Measurements from ENCODE around the gene ST8SIA5.

Gene ST8SIA5

DNA sequence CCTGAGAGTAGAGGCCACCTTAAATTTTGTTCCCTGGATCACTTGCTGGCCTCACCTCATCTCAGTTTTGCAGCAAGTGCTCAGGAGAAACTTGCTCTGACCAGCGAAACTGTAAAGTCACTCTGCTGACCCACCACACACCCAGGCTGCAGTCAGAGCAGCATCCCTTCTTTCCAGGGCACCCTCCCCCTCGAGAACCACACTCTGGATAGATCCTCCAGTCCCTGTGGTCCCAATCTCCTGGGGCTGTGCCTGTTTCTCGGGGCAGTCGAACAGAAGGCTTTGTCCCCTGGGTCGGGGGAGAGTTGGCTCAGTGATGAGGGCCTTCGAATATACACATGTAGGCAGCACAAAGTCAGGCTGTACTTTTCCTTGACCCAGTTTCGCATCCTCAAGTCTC, 18.4 kb downstream of the ST8SIA5 start:
- no peak for DNase-seq

DNA sequence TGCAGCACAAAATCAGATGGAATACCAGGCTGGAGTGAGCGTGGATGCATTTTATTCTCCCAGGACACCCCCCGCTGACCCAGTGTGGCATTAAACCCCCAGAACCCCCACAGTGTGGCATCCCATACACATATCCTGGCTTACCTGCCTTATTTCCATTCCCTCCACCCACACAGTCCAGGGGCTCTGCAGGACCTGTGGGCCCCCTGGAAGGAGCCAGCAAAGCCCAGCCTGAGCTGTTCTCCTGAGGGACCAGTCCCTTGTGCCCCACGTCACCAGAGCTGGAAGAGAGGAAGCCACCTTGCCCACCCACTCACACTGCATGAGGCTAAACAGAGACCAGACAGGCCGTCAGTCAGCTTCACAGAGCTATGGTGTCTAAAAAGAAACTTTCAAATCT, 20.1 kb downstream of the ST8SIA5 start:
- DNase-seq, result no peak

DNA sequence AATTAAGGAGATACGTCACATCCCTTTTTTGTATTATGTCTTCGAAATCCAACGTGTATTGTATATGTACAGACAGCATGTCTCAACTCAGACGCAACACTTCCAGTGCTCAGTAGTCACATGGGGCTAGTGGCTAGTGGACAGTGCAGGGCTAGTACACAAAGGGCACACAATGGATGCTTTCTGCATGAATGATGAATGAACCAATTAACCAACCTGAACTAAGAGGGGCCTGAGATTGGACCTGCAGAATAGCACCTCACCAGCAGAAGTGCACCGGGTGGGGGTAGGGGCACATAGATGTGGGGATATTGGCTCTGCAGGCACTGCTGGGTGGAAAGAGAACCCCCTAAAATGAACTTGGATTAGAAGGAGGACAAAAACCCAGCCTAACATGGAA, 20.7 kb downstream of the ST8SIA5 start:
- no peak for DNase-seq

DNA sequence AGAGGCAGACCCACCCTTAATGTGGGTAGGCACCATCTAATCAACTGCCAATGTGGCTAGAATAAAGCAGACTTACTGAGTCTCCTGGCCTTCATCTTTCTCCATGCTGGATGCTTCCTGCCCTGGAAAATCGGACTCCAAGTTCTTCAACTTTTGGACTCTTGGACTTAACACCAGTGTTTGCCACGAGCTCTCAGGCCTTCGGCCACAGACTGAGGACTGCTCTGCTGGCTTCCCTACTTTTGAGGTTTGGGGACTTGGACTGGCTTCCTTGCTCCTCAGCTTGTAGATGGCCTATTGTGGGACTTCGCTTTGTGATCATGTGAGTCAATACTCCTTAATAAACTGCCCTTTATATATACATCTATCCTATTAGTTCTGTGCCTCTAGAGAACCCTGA, 21.9 kb downstream of the ST8SIA5 start:
- DNase-seq, result no peak

DNA sequence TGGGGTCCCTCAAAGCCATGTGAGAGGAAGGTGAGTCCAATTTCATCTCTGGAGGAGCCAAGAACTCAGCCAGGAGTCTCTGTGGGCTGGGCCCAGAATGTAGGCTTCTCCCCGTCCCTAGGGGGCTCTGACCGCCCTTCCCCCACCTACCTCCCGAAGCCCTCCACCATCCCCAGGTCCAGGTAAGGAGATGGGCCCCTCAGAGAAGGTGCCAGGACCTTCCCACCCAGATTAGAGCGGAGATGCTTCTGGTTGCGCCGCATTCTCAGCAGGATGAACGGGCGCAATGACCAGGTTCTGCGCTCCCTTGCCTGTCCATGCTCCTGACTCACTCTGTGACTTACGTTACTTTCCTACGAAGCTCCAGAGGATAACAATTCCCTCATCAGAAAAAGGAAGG, 23.0 kb downstream of the ST8SIA5 start:
- no peak for DNase-seq

DNA sequence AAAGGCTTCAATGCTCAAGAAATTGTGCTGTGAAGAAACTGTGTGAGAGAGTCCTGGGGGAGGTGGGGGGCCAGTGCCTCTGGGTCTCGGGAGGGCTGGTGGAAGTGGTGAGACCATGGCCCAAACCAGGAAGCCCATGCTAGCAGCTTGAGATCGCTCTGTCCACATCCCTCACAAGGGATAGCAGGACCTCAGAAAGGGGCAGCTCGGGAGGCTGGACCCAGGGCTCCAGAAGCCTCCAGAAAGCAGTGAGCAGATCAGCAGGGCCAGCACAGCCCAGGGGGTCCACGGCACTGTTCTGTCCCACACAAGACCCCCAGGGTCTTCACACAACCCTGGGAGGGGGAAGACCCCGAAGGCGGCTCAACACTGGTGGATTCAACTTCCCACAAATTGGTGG, 24.1 kb downstream of the ST8SIA5 start:
- no peak for DNase-seq

DNA sequence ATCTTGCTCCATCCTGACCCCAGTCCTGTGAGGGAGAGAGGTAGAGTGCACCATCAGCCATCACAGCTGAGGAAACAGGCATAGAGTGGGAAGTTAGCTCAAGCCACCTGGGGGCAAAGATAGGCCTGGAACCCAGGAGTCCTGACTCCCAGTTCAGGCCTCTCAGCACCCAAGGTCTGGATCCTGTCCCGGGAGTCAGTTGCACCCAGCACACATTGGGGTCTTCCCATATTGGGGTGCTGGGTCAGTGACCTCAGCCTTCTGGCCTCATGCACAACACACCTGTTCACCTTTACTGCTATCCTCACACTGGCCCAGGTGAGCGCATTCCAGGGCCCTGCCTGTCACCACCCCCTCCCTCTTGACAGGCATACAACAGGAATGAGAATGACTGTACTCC, 24.7 kb downstream of the ST8SIA5 start:
- no peak for DNase-seq

DNA sequence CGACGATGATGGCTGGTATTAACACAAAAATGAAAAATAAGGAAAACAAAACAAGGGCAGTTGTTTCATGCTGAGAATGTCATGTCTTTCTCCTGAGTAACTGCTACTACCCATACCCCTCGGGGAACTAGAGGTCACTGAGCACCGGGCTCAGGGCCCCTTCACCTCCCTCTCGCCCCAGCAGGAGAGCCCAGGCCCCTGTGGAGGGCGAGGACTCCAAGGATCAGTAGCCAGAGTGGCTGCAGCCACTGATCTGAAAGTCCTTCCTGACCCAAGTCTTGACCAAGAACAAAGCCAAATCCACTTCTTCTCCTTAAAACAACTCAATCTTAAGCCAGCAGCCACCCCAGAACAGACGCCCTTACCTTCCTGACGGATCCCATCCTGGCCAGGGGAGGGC, 25.5 kb downstream of the ST8SIA5 start:
- no peak for DNase-seq

DNA sequence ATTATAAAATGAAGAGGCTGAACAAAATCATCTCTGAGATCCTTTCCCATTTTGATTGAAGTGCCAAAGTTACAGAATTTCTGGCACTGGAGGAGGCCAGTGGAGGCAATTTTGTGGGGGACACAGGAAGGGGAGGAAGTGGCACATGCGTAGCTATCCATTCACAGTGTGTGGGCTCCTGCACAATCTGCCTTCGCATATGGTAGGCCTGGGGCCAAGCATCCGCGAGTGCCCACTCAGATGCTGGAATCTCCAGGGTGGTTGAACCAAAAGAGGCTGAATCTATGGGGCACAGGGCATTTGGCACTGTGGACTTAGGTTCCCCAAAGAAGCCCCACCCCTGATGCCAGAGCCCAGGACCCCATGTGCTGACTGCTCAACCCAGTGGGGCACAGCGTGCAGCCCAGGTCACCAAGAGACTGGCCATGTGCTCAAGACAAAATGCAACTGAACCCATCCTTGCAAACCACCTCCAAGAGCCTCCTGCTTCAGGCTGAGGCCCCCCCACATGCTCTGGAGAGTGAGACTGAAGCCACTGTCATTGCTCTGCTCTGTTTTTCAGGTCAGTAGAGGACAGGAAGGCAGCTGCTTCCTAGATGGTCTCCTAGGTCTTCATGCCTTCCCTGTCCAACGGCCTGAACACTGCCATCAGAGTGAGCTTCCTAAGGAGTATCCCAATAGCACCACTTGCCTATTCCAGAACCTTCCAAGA, 28.5 kb downstream of the ST8SIA5 start:
- DNase-seq, result no peak

DNA sequence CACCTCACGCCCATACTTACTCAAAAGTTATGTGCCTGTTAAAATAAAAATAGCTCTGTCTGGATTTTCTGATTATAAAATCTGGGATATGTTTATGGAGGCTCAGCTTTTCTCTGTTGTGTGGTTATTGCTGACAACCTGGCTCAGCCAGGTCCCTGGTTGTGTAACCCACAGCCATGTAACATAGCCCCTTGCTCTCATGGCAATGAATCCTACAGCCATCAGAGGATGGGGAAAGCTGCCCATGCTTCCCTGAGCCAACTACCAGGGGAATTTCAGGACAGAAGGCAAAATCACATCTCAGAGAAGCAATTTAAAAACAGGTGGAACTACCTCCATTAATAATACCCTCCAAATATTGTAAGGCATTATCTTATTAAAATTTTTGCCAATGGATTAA, 29.7 kb downstream of the ST8SIA5 start:
- DNase-seq, result no peak

DNA sequence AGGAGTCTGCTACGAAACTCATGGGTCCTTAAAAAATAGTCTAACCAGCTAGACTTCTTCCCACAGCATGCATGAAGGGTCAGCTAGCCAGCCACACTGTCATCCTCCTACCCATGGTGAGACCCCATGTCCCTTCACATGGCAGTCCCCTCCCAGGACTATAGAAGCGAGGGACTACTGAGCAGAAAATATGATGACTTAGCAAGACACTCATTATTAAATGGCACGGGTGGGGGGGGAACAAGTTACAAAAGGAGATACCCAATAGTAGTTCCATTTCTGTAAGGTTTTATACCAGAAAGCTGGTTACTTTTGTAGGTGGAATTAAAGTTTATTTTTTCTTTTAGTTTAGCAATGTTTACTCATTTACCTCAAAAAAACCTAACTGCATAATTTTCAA, 31.5 kb downstream of the ST8SIA5 start:
- no peak for DNase-seq

DNA sequence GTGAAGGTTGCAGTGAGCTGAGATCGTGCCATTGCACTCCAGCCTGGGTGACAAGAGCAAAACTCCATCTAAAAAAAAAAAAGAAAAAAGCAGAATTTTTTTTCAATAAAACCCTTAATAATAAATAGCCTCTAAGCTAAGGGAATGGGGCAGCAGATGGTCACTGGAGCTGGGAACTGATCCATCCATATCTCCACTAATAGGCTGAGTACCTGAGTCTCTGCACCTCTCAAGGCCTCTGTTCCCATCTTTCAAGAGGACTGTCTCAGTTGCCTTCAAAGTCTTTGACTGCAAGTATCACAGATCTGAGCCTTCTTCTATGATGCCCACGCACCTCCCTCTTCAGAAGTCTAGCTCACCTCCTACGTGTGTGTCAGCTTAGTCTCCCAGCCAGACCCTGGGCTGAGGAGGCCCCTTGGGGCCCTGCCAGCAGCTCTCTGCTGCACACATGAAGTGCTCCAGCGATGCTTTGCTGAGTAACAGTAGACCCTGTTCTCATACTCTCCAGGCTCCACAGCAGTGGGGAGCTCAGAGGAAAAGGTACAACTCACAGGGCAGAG, 32.9 kb downstream of the ST8SIA5 start:
- DNase-seq, result no peak

DNA sequence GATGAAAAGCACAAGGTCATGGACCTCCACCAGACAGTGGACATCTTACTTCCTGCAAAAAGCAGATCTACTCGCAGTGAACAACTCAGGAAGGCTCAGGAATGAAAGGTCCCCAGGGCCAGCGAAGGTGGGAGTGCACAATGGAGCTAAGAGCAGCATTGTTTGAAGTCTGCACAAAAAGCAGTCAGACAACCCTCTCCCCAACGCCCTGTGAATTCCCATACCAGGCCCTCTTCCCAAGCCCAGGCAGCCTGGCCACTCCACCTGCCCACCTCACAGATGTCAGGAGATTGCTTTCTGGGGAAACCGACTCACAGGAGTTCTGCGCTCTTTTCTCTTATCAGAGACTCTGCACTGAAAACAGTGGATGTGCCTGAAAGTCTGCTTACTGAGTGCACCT, 34.8 kb downstream of the ST8SIA5 start:
- no peak for DNase-seq

DNA sequence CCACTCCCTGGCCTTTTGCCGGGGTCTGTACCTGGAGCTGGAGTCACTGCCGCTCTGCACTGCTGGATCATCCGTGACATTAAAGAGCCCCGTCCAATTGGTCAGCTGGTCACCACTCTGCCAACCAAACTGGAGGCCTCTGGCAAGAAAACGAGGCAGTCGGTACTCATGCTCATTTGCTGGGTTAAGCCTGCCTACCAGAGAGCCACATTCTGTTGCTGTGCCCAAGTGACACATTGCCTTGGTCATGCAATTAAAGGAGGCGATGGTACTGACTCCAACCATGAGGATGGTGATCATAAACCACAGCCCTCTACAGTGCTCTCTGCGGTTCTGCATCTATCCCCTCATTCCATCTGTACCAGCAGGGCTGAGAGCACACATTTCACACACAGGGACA, 35.5 kb downstream of the ST8SIA5 start:
- DNase-seq, result no peak

DNA sequence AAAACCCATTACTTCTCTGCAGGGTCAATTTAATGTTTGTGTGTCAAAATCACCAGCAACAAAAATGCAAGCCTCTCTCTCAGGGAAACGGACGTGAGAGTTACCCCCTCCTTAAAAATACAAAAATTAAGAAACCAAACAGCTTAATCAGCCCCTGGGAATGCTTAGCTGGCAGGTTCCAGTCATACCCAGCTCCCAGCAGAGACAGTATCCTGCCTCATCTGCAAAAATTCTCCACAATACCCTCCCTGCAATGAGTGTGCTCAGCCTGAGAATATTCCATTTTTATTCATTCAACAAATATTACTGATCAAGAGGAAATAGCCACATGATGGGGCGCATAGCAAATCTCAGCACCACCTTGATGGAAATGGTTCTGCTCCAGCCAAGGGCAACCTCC, 36.3 kb downstream of the ST8SIA5 start:
- no peak for DNase-seq

DNA sequence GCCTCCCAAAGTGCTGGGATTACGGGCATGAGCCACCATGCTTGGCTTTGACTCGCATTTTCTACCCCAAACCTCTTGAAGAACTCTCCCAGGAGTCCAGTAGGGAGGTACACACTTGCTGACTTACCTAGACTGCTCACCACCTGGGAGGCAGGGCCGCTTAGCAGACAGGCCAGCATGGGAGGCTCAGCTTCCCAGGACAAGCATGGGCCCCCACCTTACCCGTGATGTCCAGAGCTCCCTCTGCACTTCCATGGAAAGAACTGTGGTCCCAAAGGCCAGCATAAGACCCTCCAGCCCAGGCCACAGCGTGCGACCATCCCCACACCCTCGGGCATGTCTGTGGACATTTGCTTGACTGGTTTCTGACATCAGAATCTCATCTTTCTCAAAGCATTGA, 36.8 kb downstream of the ST8SIA5 start:
- DNase-seq, result no peak

DNA sequence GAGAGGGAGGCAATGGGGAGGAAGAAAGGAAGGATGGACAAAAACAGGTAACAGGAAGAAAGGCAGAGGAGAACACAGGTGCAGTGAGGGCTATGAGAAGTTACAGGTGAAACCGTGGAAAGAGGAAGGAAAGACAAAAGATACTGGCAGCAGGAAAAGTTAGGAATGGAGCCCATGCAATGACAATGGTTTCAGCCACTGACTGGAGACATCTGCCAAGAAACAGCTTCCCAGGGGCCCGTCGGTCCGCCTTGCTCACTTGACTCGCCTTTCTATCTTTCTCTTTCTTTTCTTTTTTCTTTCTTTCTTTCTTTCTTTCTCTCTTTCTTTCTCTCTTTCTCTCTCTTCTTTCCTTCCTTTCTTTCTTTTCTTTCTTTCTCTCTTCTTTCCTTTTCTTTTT, 37.5 kb downstream of the ST8SIA5 start:
- no peak for DNase-seq

DNA sequence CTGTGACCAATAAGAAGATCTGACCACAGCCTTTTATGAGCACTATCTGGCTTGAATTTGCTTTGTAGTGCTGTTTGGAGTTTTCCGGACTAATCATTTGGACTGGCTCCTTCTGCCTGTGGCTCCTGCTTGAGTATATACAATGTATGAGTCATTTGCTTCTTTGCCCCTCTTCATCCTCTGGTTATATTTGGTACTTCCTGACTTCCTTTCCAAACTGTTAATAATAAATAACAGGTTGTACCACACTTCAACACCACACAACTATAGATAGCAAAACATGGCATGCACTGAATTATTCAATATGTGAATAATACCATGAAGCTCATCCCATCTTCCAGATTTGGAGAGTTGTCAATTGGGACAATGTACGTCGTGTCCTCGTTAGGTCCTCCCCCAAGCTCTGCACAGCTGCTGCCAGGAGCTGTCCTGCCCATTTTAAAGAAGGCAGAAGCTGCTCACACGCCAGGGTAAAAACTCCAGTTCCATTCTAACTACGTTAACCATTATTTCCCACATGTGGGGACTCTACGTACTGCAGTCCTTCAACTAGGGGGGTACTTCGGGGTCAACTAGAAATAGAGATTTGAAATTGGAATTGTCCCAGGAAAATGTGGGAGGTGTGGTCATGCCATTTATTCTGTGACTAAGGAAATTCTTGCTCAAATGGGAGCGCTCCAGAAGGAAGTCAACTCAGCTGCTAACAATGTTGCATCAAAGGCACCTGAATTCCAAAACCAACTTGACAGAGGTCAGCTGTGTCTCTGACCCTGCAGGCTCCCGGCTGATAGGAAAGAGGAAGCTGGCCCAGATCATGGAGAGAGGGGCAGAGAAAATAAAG, 38.1 kb downstream of the ST8SIA5 start:
- DNase-seq, result no peak

DNA sequence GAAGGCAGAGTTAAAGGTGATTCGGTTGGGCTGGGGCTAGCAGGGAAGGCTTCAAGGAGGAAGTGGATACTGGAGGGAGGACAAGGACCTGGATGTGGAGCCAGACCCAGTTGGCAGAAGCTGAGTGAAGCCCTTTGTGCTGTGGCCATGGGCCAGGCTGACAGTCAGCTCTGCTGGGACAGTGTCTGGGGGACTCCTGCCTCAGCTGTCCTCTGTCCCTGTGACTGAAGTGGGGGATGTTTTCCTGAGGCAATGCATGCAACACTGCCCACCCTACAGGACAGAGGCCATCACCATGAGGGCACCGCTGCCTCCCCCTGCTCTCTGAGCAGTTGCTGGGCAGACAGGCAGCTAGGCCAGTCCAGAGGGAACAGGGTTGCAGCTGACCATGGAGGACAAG, 40.0 kb downstream of the ST8SIA5 start:
- DNase-seq, result no peak

DNA sequence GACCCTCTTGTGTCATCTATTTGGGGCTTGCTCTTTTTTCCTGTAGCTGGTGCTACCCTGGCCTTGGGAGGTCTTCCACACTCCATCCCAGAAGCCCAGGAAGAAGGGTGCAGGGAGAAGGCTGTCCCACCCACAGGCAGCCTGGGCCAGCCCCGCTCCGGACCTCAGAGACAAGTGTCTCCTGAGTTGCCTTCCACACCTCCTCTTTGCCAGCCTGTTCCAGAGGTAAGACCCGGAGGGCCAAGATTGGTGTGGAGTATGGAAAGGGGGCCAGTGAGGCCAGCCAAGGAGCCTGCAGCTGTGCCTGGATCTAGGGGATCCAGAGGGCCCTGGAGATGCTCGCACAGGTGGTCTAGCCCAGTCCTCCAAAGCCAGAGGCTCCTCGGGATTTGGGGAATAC, 40.5 kb downstream of the ST8SIA5 start:
- DNase-seq, result no peak

DNA sequence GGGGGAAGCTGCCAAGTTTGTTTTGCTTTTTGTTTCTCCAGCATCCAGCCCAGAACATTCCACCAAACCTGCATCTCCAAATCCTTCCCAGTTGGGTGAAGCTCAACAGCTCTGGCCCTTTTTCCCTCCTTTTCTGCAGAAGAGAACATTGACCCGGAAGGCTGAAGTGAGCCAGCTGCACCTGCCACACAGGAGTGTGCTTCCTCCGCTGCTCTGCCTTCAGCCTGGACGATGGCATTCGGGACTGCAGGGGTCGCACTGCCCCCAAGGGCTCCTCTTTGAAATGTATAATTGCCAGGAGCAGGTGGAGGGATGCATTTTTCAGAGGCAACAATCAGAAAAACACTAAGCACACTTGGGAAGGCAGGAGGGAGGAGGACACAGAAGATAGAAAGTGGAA, 41.8 kb downstream of the ST8SIA5 start:
- no peak for DNase-seq

DNA sequence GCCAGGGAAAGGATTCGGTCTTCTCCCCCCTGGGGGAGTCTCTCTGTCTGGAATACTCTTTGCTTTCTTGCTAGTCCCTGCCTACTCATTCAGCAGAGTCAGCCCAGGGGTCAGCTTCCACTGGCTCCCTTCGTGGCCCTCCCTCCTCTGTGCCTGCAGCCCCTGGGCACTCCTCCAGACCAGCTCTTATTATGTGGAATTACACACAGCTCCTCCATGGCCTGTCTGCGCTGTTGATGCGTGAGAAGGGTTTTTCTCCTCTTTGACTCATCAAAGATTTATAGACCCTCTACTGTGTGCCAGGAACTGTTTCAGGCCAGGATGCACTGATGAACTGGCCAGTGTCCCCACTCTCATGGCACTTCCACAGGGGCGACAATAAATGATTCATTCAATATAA, 44.4 kb downstream of the ST8SIA5 start:
- no peak for DNase-seq

DNA sequence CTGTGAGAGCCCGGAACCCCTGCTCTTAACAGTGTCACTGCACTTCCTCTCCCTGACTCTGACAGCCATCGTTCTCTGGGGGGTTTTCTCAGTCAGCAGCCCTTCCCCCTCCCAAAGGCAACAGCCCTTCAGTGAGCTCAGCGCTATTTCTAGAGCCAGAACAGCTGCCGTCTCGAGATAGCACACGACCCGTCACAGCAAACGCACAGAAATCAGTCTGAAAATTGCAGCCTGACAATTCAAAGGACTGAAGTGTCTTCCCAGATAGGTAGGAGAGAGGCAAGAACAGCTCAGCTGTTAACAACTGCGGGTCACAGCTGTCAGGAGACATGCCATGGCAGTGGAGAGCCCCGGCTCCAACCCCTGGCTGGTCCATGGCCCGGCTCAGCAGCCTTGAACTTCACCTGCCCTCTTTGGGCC, 45.4 kb downstream of the ST8SIA5 start:
- no peak for DNase-seq

DNA sequence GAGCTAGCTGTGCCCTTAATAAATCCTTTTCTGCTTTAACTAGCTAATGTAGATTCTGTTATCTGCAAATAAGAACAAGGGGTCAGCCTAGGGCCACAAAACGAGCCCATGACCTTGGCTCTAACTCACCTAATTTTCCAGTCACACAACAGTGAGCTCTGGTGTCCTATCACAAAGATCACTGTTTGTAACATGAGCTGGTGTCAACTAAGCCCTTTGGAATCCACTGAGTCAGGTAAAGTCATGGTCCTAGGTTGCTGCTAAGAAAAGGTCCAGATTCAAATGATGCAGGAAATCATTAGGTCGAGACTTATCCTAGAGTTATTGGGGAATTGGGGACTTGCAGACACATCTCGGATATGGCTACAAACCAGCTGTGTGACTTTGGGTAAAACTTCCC, 49.9 kb downstream of the ST8SIA5 start:
- DNase-seq, result no peak
